GM19328 (cell line): ENCODE results near the gene FAM3B.
A peak's percentile ranks its signal among the peaks of the same experiment; 100 is the strongest.
"Not testable (repeated sequence)": the region's sequence is repeated elsewhere in the genome, so short reads cannot be mapped to it uniquely, and the experiment has no call there.

Experiments
- ATAC-seq: cut with Tn5 transposase; IDR thresholded peaks from one replicate; pipeline ENCODE4 v1.9.1; 2021; ENCODE audit warnings: mild to moderate bottlenecking, moderate library complexity; ENCODE audit not compliant: unreplicated experiment

The FAM3B gene

GRCh38 chr21:41349619-41350390 is 33.2 kb downstream of the FAM3B start:
- no peak for ATAC-seq

GRCh38 chr21:41350436-41351155 is 34.0 kb downstream of the FAM3B start:
- ATAC-seq = no peak

- ATAC-seq = no peak
Measured at GRCh38 chr21:41357546-41357945, 40.9 kb downstream of the FAM3B start.

- ATAC-seq = no peak
Measured at GRCh38 chr21:41358193-41359166, 41.9 kb downstream of the FAM3B start.

- no peak for ATAC-seq
Measured at GRCh38 chr21:41359286-41359685, 42.7 kb downstream of the FAM3B start.

- not testable (repeated sequence) for ATAC-seq
Measured at GRCh38 chr21:41359754-41360071, 43.1 kb downstream of the FAM3B start.

GRCh38 chr21:41360072-41360821 is 43.6 kb downstream of the FAM3B start:
- no peak for ATAC-seq

- no peak for ATAC-seq
Measured at GRCh38 chr21:41361053-41361785, 44.6 kb downstream of the FAM3B start.

- ATAC-seq = peak; percentile 46
Measured at GRCh38 chr21:41361786-41362604, 45.4 kb downstream of the FAM3B start, which contains the start of gene MX2. MX2 (plus strand) TSS chr21:41362027; CDS start chr21:41376907, 14,880 bp downstream.

GRCh38 chr21:41362605-41363369 is 46.2 kb downstream of the FAM3B start:
- ATAC-seq = no peak

GRCh38 chr21:41363370-41364270 is 47.0 kb downstream of the FAM3B start:
- no peak for ATAC-seq

- ATAC-seq = no peak
Measured at GRCh38 chr21:41364308-41364707, 47.7 kb downstream of the FAM3B start.

- no peak for ATAC-seq
Measured at GRCh38 chr21:41365377-41366107, 48.9 kb downstream of the FAM3B start.

GRCh38 chr21:41366522-41367151 is 50.0 kb downstream of the FAM3B start:
- no peak for ATAC-seq

- ATAC-seq = peak; percentile 17
Measured at GRCh38 chr21:41367301-41367944, 50.8 kb downstream of the FAM3B start.
